Measurements from ENCODE around the gene SPTBN1. TPM values are rescaled to one million over a fixed set of nuclear protein-coding genes. Genes with fewer than 3 reads are reported as not detected.

SPTBN1 gene
- total and polyA plus RNA-seq, 2 of the 13 experiments (the other 11 are each of a cell fraction or from before 2014, with no cell fraction given), result 123 to 299 TPM

GRCh38 chr2:54617409-54617808 lies 161.3 kb downstream of the SPTBN1 start (continued):
- TF ChIP-seq TAF15 (IDR thresholded peaks at IDR 0.05; ENCODE audit: low read depth, low read length, poor library complexity, severe bottlenecking) (no peak), KDM2A (CRISPR knock-in tag; IDR thresholded peaks at IDR 0.05; ENCODE audit: borderline replicate concordance, low read depth) (no peak), ELF4 (CRISPR knock-in tag; IDR thresholded peaks at IDR 0.05; ENCODE audit: borderline replicate concordance) (no peak), MIXL1 (CRISPR knock-in tag; IDR thresholded peaks at IDR 0.05) (0 out of 2 replicates have a peak, but pooled peaks have one; percentile 5), ZNF619 (CRISPR knock-in tag; IDR thresholded peaks at IDR 0.05) (no peak), ZNF605 (CRISPR knock-in tag; IDR thresholded peaks at IDR 0.05) (no peak), ZNF607 (CRISPR knock-in tag; IDR thresholded peaks at IDR 0.05; ENCODE audit: borderline replicate concordance) (no peak), PITX1 (CRISPR knock-in tag; IDR thresholded peaks at IDR 0.05) (no peak), BATF2 (CRISPR knock-in tag; IDR thresholded peaks at IDR 0.05) (no peak), PRDM15 (CRISPR knock-in tag; IDR thresholded peaks at IDR 0.05) (no peak), RERE (CRISPR knock-in tag; IDR thresholded peaks at IDR 0.05; ENCODE audit: low read depth) (no peak), ZNF17 (CRISPR knock-in tag; IDR thresholded peaks at IDR 0.05) (no peak), ZFYVE20 (CRISPR knock-in tag; IDR thresholded peaks at IDR 0.05; ENCODE audit: borderline replicate concordance, low read depth) (no peak), MLLT10 (CRISPR knock-in tag; IDR thresholded peaks at IDR 0.05) (no peak), SRSF9 (IDR thresholded peaks at IDR 0.05; ENCODE audit: borderline replicate concordance, insufficient read depth, low read depth, low read length, poor library complexity, severe bottlenecking) (no peak), SMAD9 (CRISPR knock-in tag; IDR thresholded peaks at IDR 0.05) (no peak), ZNF768 (CRISPR knock-in tag; IDR thresholded peaks at IDR 0.05) (no peak), SALL1 (CRISPR knock-in tag; IDR thresholded peaks at IDR 0.05) (peak; percentile 48; the same call in 1 of the 2 replicates), NR2F1 (CRISPR knock-in tag; IDR thresholded peaks at IDR 0.05) (no peak), ZBTB1 (CRISPR knock-in tag; IDR thresholded peaks at IDR 0.05; ENCODE audit: borderline replicate concordance) (no peak), ZMAT3 (CRISPR knock-in tag; conservative IDR thresholded peaks at IDR 0.05) (no peak)
- TF ChIP-seq, protein P1, sequence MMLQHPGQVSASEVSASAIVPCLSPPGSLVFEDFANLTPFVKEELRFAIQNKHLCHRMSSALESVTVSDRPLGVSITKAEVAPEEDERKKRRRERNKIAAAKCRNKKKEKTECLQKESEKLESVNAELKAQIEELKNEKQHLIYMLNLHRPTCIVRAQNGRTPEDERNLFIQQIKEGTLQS (CRISPR knock-in tag; IDR thresholded peaks at IDR 0.05), result no peak
